HEK293 (cell line): Measurements from ENCODE around the gene TSEN54.

Source experiments
- CTCF ChIA-PET: fragments of 350-600 bp; formaldehyde crosslinking; extraction: SDS; loops from one replicate; lab custom pipeline; 2021; ENCODE audit warnings: antibody characterized with exemption; lab: Yijun Ruan, JAX
- POLR2A ChIA-PET: fragments of 300-600 bp; formaldehyde crosslinking; extraction: SDS; loops from one replicate; lab custom pipeline; 2020; ENCODE audit warnings: antibody characterized with exemption, inconsistent platforms; lab: Yijun Ruan, JAX
- H3K27ac ChIP-seq: fragments of 200-500 bp; sonication (Bioruptor generic); 2 replicates; pipeline ENCODE4 v1.5.1; 2014; ENCODE audit warnings: low read depth, low read length, control low read depth, inconsistent platforms; ENCODE audit errors: extremely low read depth
- H3K36me3 ChIP-seq, 2 experiments: fragments of 200-500 bp in 1 of 2; sonication (Bioruptor generic) in 1 of 2; 1 replicate in 1 of 2; 2 replicates in 1 of 2; pipeline ENCODE4 v1.5.1; 2014 to 2017; ENCODE audit warnings: inconsistent platforms in 2 of 2, low read length in 2 of 2; ENCODE audit not compliant: control insufficient read depth in 2 of 2, insufficient read depth in 1 of 2
- H3K4me1 ChIP-seq: fragments of 200-500 bp; sonication (Bioruptor generic); 2 replicates; pipeline ENCODE4 v1.5.1; 2014; ENCODE audit warnings: mild to moderate bottlenecking, low read length, inconsistent platforms; ENCODE audit not compliant: control insufficient read depth, insufficient read depth
- H3K4me3 ChIP-seq: 2 replicates; pipeline ENCODE4 v1.5.1; 2011; ENCODE audit warnings: low read depth, mild to moderate bottlenecking, control low read depth, low read length, moderate library complexity
- H3K9me3 ChIP-seq: fragments of 200-500 bp; sonication (Bioruptor generic); 2 replicates; pipeline ENCODE4 v1.5.1; 2014; ENCODE audit warnings: low read depth, low read length, inconsistent platforms; ENCODE audit not compliant: control insufficient read depth, insufficient read depth
- SCRT1 ChIP-seq: fragments of 450-650 bp; formaldehyde crosslinking; IDR thresholded peaks from 2 replicates; pipeline ENCODE4 v1.5.1; 2016; ENCODE audit warnings: missing biosample characterization, missing genetic modification characterization, borderline replicate concordance
- SP3 ChIP-seq: fragments of 450-650 bp; formaldehyde crosslinking; IDR thresholded peaks from 2 replicates; pipeline ENCODE4 v1.5.1; 2016; ENCODE audit warnings: missing biosample characterization, missing genetic modification characterization
- ZBTB20 ChIP-seq: fragments of 450-650 bp; formaldehyde crosslinking; IDR thresholded peaks from 2 replicates; pipeline ENCODE4 v1.5.1; 2016; ENCODE audit warnings: missing biosample characterization, missing genetic modification characterization
- ZBTB26 ChIP-seq: fragments of 450-650 bp; formaldehyde crosslinking; optimal IDR thresholded peaks from 2 replicates; pipeline ENCODE3; 2016; ENCODE audit warnings: missing biosample characterization, mild to moderate bottlenecking, missing genetic modification characterization
- ZNF10 ChIP-seq: fragments of 450-650 bp; formaldehyde crosslinking; IDR thresholded peaks from 2 replicates; pipeline ENCODE4 v1.5.1; 2017; ENCODE audit warnings: missing biosample characterization, missing genetic modification characterization
- ZNF140 ChIP-seq: fragments of 450-650 bp; formaldehyde crosslinking; IDR thresholded peaks from 2 replicates; pipeline ENCODE4 v1.5.1; 2016; ENCODE audit warnings: missing biosample characterization, missing genetic modification characterization
- ZNF146 ChIP-seq: fragments of 450-650 bp; formaldehyde crosslinking; IDR thresholded peaks from 2 replicates; pipeline ENCODE4 v1.5.1; 2016; ENCODE audit warnings: missing biosample characterization, missing genetic modification characterization
- ZNF174 ChIP-seq: fragments of 450-650 bp; formaldehyde crosslinking; IDR thresholded peaks from 2 replicates; pipeline ENCODE4 v1.5.0; 2017; ENCODE audit warnings: missing biosample characterization, mild to moderate bottlenecking, missing genetic modification characterization
- ZNF214 ChIP-seq: fragments of 450-650 bp; formaldehyde crosslinking; IDR thresholded peaks from 2 replicates; pipeline ENCODE4 v1.5.1; 2017; ENCODE audit warnings: missing biosample characterization, mild to moderate bottlenecking, missing genetic modification characterization, borderline replicate concordance
- ZNF24 ChIP-seq: fragments of 450-650 bp; formaldehyde crosslinking; IDR thresholded peaks from 2 replicates; pipeline ENCODE4 v1.5.1; 2016; ENCODE audit warnings: missing biosample characterization, missing genetic modification characterization
- ZNF266 ChIP-seq: fragments of 450-650 bp; formaldehyde crosslinking; IDR thresholded peaks from 2 replicates; pipeline ENCODE4 v1.5.1; 2016; ENCODE audit warnings: missing biosample characterization, missing genetic modification characterization, low read depth
- ZNF280C ChIP-seq: fragments of 450-650 bp; formaldehyde crosslinking; IDR thresholded peaks from 2 replicates; pipeline ENCODE4 v1.5.1; 2016; ENCODE audit warnings: missing biosample characterization, missing genetic modification characterization
- ZNF391 ChIP-seq: fragments of 450-650 bp; formaldehyde crosslinking; IDR thresholded peaks from 2 replicates; pipeline ENCODE4 v1.5.1; 2016; ENCODE audit warnings: low read depth, missing biosample characterization, missing genetic modification characterization, borderline replicate concordance
- ZNF394 ChIP-seq: fragments of 450-650 bp; formaldehyde crosslinking; IDR thresholded peaks from 2 replicates; pipeline ENCODE4 v1.5.1; 2016; ENCODE audit warnings: missing biosample characterization, missing genetic modification characterization, mild to moderate bottlenecking, moderate library complexity, borderline replicate concordance
- ZNF510 ChIP-seq: fragments of 450-650 bp; formaldehyde crosslinking; IDR thresholded peaks from 2 replicates; pipeline ENCODE4 v1.5.1; 2018; ENCODE audit warnings: mild to moderate bottlenecking, missing genetic modification characterization, missing biosample characterization; ENCODE audit not compliant: insufficient replicate concordance
- ZNF514 ChIP-seq: fragments of 450-650 bp; formaldehyde crosslinking; IDR thresholded peaks from 2 replicates; pipeline ENCODE4 v1.5.1; 2016; ENCODE audit warnings: missing biosample characterization, missing genetic modification characterization
- ZNF555 ChIP-seq: fragments of 450-650 bp; formaldehyde crosslinking; conservative IDR thresholded peaks from 2 replicates; pipeline ENCODE4 v1.5.1; 2017; ENCODE audit warnings: missing biosample characterization, mild to moderate bottlenecking, missing genetic modification characterization, inconsistent platforms
- ZNF596 ChIP-seq: fragments of 450-650 bp; IDR thresholded peaks from 2 replicates; pipeline ENCODE4 v1.5.0; 2018; ENCODE audit warnings: missing biosample characterization, mild to moderate bottlenecking, missing genetic modification characterization, moderate library complexity
- ZNF76 ChIP-seq: fragments of 450-650 bp; formaldehyde crosslinking; IDR thresholded peaks from 2 replicates; pipeline ENCODE4; 2016; ENCODE audit warnings: low read depth, missing biosample characterization, missing genetic modification characterization, borderline replicate concordance

TSEN54 gene

GRCh38 chr17:75489511-75489955, 26.8 kb upstream of the TSEN54 start (continued):
- TF ChIP-seq ZNF391 (tag by site-specific recombination) (no peak), ZNF280C (no peak), ZNF555 (no peak), ZNF214 (tag by site-specific recombination) (no peak), ZBTB26 (no peak), ZNF146 (tag by site-specific recombination) (no peak), ZNF140 (tag by site-specific recombination) (no peak)

- Histone ChIP-seq H3K4me3 (no peak overlapping the region), H3K9me3 (no peaks in the 10 kb centered on the region), H3K36me3 (peaks cover 0 to 58% of the 10 kb centered on the region in 2 experiments; a peak in 1 of 3 replicates), H3K27ac (no peak overlapping the region), H3K4me1 (no peaks in the 10 kb centered on the region)
- no peak for TF ChIP-seq ZNF24 (tag by site-specific recombination)
- no peak for TF ChIP-seq ZNF174
- no peak for TF ChIP-seq ZNF514 (tag by site-specific recombination)
- TF ChIP-seq ZNF10 (tag by site-specific recombination): no peak
- ChIA-PET CTCF (no interaction called here), POLR2A (interaction anchor here (0.6 kb wide), 1 partner anchor 620 kb away, joined by 3 read pairs; no protein-coding TSS in a partner anchor)
Observed at GRCh38 chr17:75490173-75490743, 26.1 kb upstream of the TSEN54 start.

GRCh38 chr17:75490953-75491649, 25.2 kb upstream of the TSEN54 start:
- Histone ChIP-seq H3K4me3 (no peak overlapping the region), H3K4me1 (no peaks in the 10 kb centered on the region), H3K27ac (no peak overlapping the region), H3K9me3 (no peaks in the 10 kb centered on the region), H3K36me3 (peaks cover 0 to 67% of the 10 kb centered on the region in 2 experiments; a peak in 1 of 3 replicates)
- ChIA-PET CTCF (no interaction called here), POLR2A (no interaction called here)
- no peak for TF ChIP-seq ZNF596 (tag by site-specific recombination)
- no peak for TF ChIP-seq ZNF394
- TF ChIP-seq SCRT1: no peak
- no peak for TF ChIP-seq ZNF510 (tag by site-specific recombination)
- TF ChIP-seq ZNF266 (tag by site-specific recombination): no peak
- no peak for TF ChIP-seq SP3 (tag by site-specific recombination)
- no peak for TF ChIP-seq ZBTB20 (tag by site-specific recombination)
- no peak for TF ChIP-seq ZNF76 (tag by site-specific recombination)
